ENCODE data around the gene MRAS.

The MRAS gene

GRCh38 chr3:138401834-138402233, 53.5 kb downstream of the MRAS start:
- H3K27ac Mint-ChIP-seq: no peak overlapping the region
- TF ChIP-seq CTCF (IDR thresholded peaks at IDR 0.05): no peak
- H3K27me3 Mint-ChIP-seq (ENCODE audit: low read depth, poor library complexity): peaks cover 3% of the 10 kb centered on the region
- H3K36me3 Mint-ChIP-seq (ENCODE audit: low read depth): peaks cover 48% of the 10 kb centered on the region
- no peak for DNase-seq
- H3K4me3 Mint-ChIP-seq: no peak overlapping the region
- H3K4me1 Mint-ChIP-seq: peaks cover 16% of the 10 kb centered on the region
- H3K9me3 Mint-ChIP-seq: no peaks in the 10 kb centered on the region

- Mint-ChIP-seq H3K36me3 (ENCODE audit: low read depth) (peaks cover 48% of the 10 kb centered on the region), H3K4me1 (peaks cover 16% of the 10 kb centered on the region), H3K27ac (no peak overlapping the region), H3K9me3 (no peaks in the 10 kb centered on the region), H3K4me3 (no peak overlapping the region), H3K27me3 (ENCODE audit: low read depth, poor library complexity) (peaks cover 3% of the 10 kb centered on the region)
- no peak for DNase-seq
- no peak for TF ChIP-seq CTCF (IDR thresholded peaks at IDR 0.05)
These were observed 55.7 kb downstream of the MRAS start for GRCh38 chr3:138404121-138404520.

GRCh38 chr3:138405001-138405400, 56.6 kb downstream of the MRAS start:
- TF ChIP-seq CTCF (IDR thresholded peaks at IDR 0.05): no peak
- Mint-ChIP-seq H3K4me1 (peaks cover 10% of the 10 kb centered on the region), H3K9me3 (no peaks in the 10 kb centered on the region), H3K36me3 (ENCODE audit: low read depth) (peaks cover 42% of the 10 kb centered on the region), H3K4me3 (no peak overlapping the region), H3K27me3 (ENCODE audit: low read depth, poor library complexity) (peaks cover 3% of the 10 kb centered on the region), H3K27ac (no peak overlapping the region)
- no peak for DNase-seq

- Mint-ChIP-seq H3K4me3 (no peak overlapping the region), H3K36me3 (ENCODE audit: low read depth) (peaks cover 42% of the 10 kb centered on the region), H3K27me3 (ENCODE audit: low read depth, poor library complexity) (peaks cover 6% of the 10 kb centered on the region), H3K4me1 (peaks cover 10% of the 10 kb centered on the region), H3K27ac (no peak overlapping the region), H3K9me3 (no peaks in the 10 kb centered on the region)
- DNase-seq: no peak
- no peak for TF ChIP-seq CTCF (IDR thresholded peaks at IDR 0.05)
These were observed 57.1 kb downstream of the MRAS start for GRCh38 chr3:138405486-138405885.

- H3K4me1 Mint-ChIP-seq: peaks cover 4% of the 10 kb centered on the region
- DNase-seq: no peak
These were observed 58.2 kb downstream of the MRAS start for GRCh38 chr3:138406606-138407005.

More at GRCh38 chr3:138406606-138407005, 58.2 kb downstream of the MRAS start:
- Mint-ChIP-seq H3K27me3 (ENCODE audit: low read depth, poor library complexity) (peaks cover 6% of the 10 kb centered on the region), H3K4me3 (no peak overlapping the region), H3K27ac (no peak overlapping the region), H3K36me3 (ENCODE audit: low read depth) (peaks cover 34% of the 10 kb centered on the region), H3K9me3 (no peaks in the 10 kb centered on the region)
- no peak for TF ChIP-seq CTCF (IDR thresholded peaks at IDR 0.05)
